NCI-H748 (cell line): Measurements from ENCODE around the gene EDDM13.
"Not testable (repeated sequence)": the region's sequence is repeated elsewhere in the genome, so short reads cannot be mapped to it uniquely, and the experiment has no call there.

Source experiments
- DNase-seq: peaks from one replicate; lab custom pipeline; 2025; ENCODE audit not compliant: unreplicated experiment; lab: John Stamatoyannopoulos, UW

Gene EDDM13

GRCh38 chr19:56319991-56320390, 47.4 kb downstream of the EDDM13 start:
- no peak for DNase-seq

GRCh38 chr19:56321254-56321988, 48.9 kb downstream of the EDDM13 start:
- DNase-seq: no peak

- no peak for DNase-seq
Measured at GRCh38 chr19:56321989-56322440, 49.5 kb downstream of the EDDM13 start.

- DNase-seq: no peak
Measured at GRCh38 chr19:56324436-56324835, 51.9 kb downstream of the EDDM13 start.

- DNase-seq: no peak
Measured at GRCh38 chr19:56332695-56333094, 60.1 kb downstream of the EDDM13 start.

GRCh38 chr19:56333506-56333905, 61.0 kb downstream of the EDDM13 start:
- DNase-seq: peak; percentile 66

- not testable (repeated sequence) for DNase-seq
Measured at GRCh38 chr19:56335371-56335770, 62.8 kb downstream of the EDDM13 start.

GRCh38 chr19:56337077-56337476, 64.5 kb downstream of the EDDM13 start:
- not testable (repeated sequence) for DNase-seq

GRCh38 chr19:56339031-56339430, 66.5 kb downstream of the EDDM13 start:
- DNase-seq: not testable (repeated sequence)

- DNase-seq: no peak
Measured at GRCh38 chr19:56341948-56342347, 69.4 kb downstream of the EDDM13 start.

- DNase-seq: no peak
Measured at GRCh38 chr19:56347163-56347778, 74.7 kb downstream of the EDDM13 start.

GRCh38 chr19:56348289-56348877, 75.8 kb downstream of the EDDM13 start:
- peak; percentile 61 for DNase-seq

- peak; percentile 70 for DNase-seq
Measured at GRCh38 chr19:56350416-56351045, 78.0 kb downstream of the EDDM13 start.

GRCh38 chr19:56351208-56351607, 78.7 kb downstream of the EDDM13 start:
- DNase-seq: no peak

- no peak for DNase-seq
Measured at GRCh38 chr19:56355517-56355916, 83.0 kb downstream of the EDDM13 start.

GRCh38 chr19:56356944-56357343, 84.4 kb downstream of the EDDM13 start:
- no peak for DNase-seq
